Rectal smooth muscle tissue (tissue), 1 donor: ENCODE data around the gene CTNNA3.

Experiments used
- H3K27ac ChIP-seq: one replicate; pipeline ENCODE4 v1.7.0; 2013; ENCODE audit warnings: low read depth, low read length, inconsistent platforms
- H3K27me3 ChIP-seq: one replicate; pipeline ENCODE4 v1.7.0; 2013; ENCODE audit warnings: low read length; ENCODE audit not compliant: control insufficient read depth, insufficient read depth
- H3K36me3 ChIP-seq: one replicate; pipeline ENCODE4 v1.7.0; 2013; ENCODE audit warnings: low read length; ENCODE audit not compliant: control insufficient read depth, insufficient read depth
- H3K4me1 ChIP-seq: one replicate; pipeline ENCODE4 v1.7.0; 2013; ENCODE audit warnings: low read length; ENCODE audit not compliant: control insufficient read depth, insufficient read depth
- H3K4me3 ChIP-seq: one replicate; pipeline ENCODE4 v1.7.0; 2013; ENCODE audit warnings: low read length
- H3K9ac ChIP-seq: one replicate; pipeline ENCODE4 v1.7.0; 2013; ENCODE audit warnings: low read length

The CTNNA3 gene

GRCh38 chr10:66656499-66656898 is 1039.5 kb downstream of the CTNNA3 start:
- Histone ChIP-seq H3K27me3 (no peaks in the 10 kb centered on the region), H3K27ac (no peak overlapping the region), H3K4me3 (no peak overlapping the region), H3K9ac (no peak overlapping the region), H3K4me1 (no peaks in the 10 kb centered on the region), H3K36me3 (no peaks in the 10 kb centered on the region)

- Histone ChIP-seq H3K4me1 (no peaks in the 10 kb centered on the region), H3K27me3 (no peaks in the 10 kb centered on the region), H3K36me3 (no peaks in the 10 kb centered on the region), H3K9ac (no peak overlapping the region), H3K27ac (no peak overlapping the region), H3K4me3 (no peak overlapping the region)
Measured at GRCh38 chr10:66654861-66655260, 1041.1 kb downstream of the CTNNA3 start.

GRCh38 chr10:66651308-66652082 is 1044.5 kb downstream of the CTNNA3 start:
- Histone ChIP-seq H3K4me1 (no peaks in the 10 kb centered on the region), H3K36me3 (no peaks in the 10 kb centered on the region), H3K9ac (no peak overlapping the region), H3K4me3 (no peak overlapping the region), H3K27me3 (no peaks in the 10 kb centered on the region), H3K27ac (no peak overlapping the region)

GRCh38 chr10:66649626-66650025 is 1046.4 kb downstream of the CTNNA3 start:
- H3K27ac ChIP-seq, result no peak overlapping the region
- H3K36me3 ChIP-seq, result no peaks in the 10 kb centered on the region
- H3K27me3 ChIP-seq, result no peaks in the 10 kb centered on the region
- H3K9ac ChIP-seq, result no peak overlapping the region
- no peak overlapping the region for H3K4me3 ChIP-seq
- no peaks in the 10 kb centered on the region for H3K4me1 ChIP-seq

GRCh38 chr10:66642217-66642616 is 1053.8 kb downstream of the CTNNA3 start:
- Histone ChIP-seq H3K4me1 (no peaks in the 10 kb centered on the region), H3K4me3 (no peak overlapping the region), H3K36me3 (no peaks in the 10 kb centered on the region), H3K27ac (no peak overlapping the region), H3K9ac (no peak overlapping the region), H3K27me3 (no peaks in the 10 kb centered on the region)

- Histone ChIP-seq H3K4me3 (no peak overlapping the region), H3K36me3 (no peaks in the 10 kb centered on the region), H3K4me1 (no peaks in the 10 kb centered on the region), H3K27me3 (no peaks in the 10 kb centered on the region), H3K27ac (no peak overlapping the region), H3K9ac (no peak overlapping the region)
Measured at GRCh38 chr10:66639371-66639770, 1056.6 kb downstream of the CTNNA3 start.

GRCh38 chr10:66637273-66638036 is 1058.5 kb downstream of the CTNNA3 start:
- H3K36me3 ChIP-seq, result no peaks in the 10 kb centered on the region
- no peak overlapping the region for H3K27ac ChIP-seq
- H3K27me3 ChIP-seq, result no peaks in the 10 kb centered on the region
- H3K4me1 ChIP-seq, result no peaks in the 10 kb centered on the region
- H3K9ac ChIP-seq, result no peak overlapping the region
- no peak overlapping the region for H3K4me3 ChIP-seq

GRCh38 chr10:66629996-66630395 is 1066.0 kb downstream of the CTNNA3 start:
- H3K4me1 ChIP-seq, result no peaks in the 10 kb centered on the region
- H3K36me3 ChIP-seq, result no peaks in the 10 kb centered on the region
- no peak overlapping the region for H3K27ac ChIP-seq
- no peak overlapping the region for H3K9ac ChIP-seq
- H3K4me3 ChIP-seq, result no peak overlapping the region
- no peaks in the 10 kb centered on the region for H3K27me3 ChIP-seq

GRCh38 chr10:66627156-66627555 is 1068.8 kb downstream of the CTNNA3 start:
- H3K27ac ChIP-seq, result no peak overlapping the region
- no peak overlapping the region for H3K9ac ChIP-seq
- H3K36me3 ChIP-seq, result no peaks in the 10 kb centered on the region
- no peaks in the 10 kb centered on the region for H3K27me3 ChIP-seq
- H3K4me3 ChIP-seq, result no peak overlapping the region
- H3K4me1 ChIP-seq, result no peaks in the 10 kb centered on the region

GRCh38 chr10:66625709-66626590 is 1070.0 kb downstream of the CTNNA3 start:
- Histone ChIP-seq H3K4me3 (no peak overlapping the region), H3K36me3 (no peaks in the 10 kb centered on the region), H3K27ac (no peak overlapping the region), H3K27me3 (no peaks in the 10 kb centered on the region), H3K9ac (no peak overlapping the region), H3K4me1 (no peaks in the 10 kb centered on the region)

- H3K4me3 ChIP-seq, result no peak overlapping the region
- no peak overlapping the region for H3K9ac ChIP-seq
- no peaks in the 10 kb centered on the region for H3K4me1 ChIP-seq
Measured at GRCh38 chr10:66622050-66622449, 1073.9 kb downstream of the CTNNA3 start.

GRCh38 chr10:66604195-66604594 is 1091.8 kb downstream of the CTNNA3 start:
- H3K9ac ChIP-seq, result no peak overlapping the region
- no peaks in the 10 kb centered on the region for H3K4me1 ChIP-seq
- no peaks in the 10 kb centered on the region for H3K36me3 ChIP-seq
- H3K27ac ChIP-seq, result no peak overlapping the region
- no peak overlapping the region for H3K4me3 ChIP-seq
- H3K27me3 ChIP-seq, result no peaks in the 10 kb centered on the region

More at GRCh38 chr10:66622050-66622449, 1073.9 kb downstream of the CTNNA3 start:
- H3K36me3 ChIP-seq, result no peaks in the 10 kb centered on the region
- no peaks in the 10 kb centered on the region for H3K27me3 ChIP-seq
- H3K27ac ChIP-seq, result no peak overlapping the region
